ENCODE results near the gene TMBIM1.

The TMBIM1 gene

DNA sequence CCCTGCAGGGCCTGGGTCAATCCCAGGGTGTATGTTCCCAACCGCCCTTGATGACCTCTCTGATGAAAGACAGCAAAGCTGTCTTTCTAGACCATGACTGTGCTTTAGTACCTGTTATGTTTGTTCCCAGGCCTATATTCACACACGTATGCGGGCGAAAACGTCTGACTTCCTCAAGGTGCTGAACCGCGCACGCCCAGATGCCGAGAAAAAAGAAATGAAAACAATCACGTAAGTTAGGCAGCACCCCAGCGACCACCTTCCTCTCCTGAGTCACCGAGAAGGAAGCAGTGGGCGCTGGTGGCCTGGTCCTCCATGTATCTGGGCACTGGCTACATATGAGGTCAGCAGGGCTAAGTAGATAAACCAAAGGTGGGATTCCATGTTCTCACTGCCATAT, 42.6 kb downstream of the TMBIM1 start:
- POLR2A ChIA-PET = no interaction called here
- Histone ChIP-seq H3K4me1 (ENCODE audit: control insufficient read depth, insufficient read depth, low read length) (no peaks in the 10 kb centered on the region), H3K9me3 (ENCODE audit: control insufficient read depth, insufficient read depth, low read depth, low read length) (no peaks in the 10 kb centered on the region), H3K4me3 (ENCODE audit: low read depth, low read length) (no peak overlapping the region), H3K27ac (ENCODE audit: extremely low read depth, low read depth, low read length) (no peak overlapping the region), H3K36me3 (ENCODE audit: control insufficient read depth in 2 of 2, insufficient read depth in 1 of 2, low read length in 2 of 2) (peaks cover 60 to 100% of the 10 kb centered on the region in 2 experiments)
- CTCF ChIA-PET = interaction anchor here (0.7 kb wide), 1 partner anchor 314 kb away, joined by 4 read pairs; no protein-coding TSS in a partner anchor
- no peak for TF ChIP-seq ZNF132 (tag by site-specific recombination; IDR thresholded peaks at IDR 0.05; ENCODE audit: borderline replicate concordance)
- TF ChIP-seq ZNF776 (tag by site-specific recombination; IDR thresholded peaks at IDR 0.05; ENCODE audit: borderline replicate concordance) = no peak
- no peak for TF ChIP-seq BCL11B (tag by site-specific recombination; IDR thresholded peaks at IDR 0.05; ENCODE audit: low read depth)
- TF ChIP-seq, protein P1, sequence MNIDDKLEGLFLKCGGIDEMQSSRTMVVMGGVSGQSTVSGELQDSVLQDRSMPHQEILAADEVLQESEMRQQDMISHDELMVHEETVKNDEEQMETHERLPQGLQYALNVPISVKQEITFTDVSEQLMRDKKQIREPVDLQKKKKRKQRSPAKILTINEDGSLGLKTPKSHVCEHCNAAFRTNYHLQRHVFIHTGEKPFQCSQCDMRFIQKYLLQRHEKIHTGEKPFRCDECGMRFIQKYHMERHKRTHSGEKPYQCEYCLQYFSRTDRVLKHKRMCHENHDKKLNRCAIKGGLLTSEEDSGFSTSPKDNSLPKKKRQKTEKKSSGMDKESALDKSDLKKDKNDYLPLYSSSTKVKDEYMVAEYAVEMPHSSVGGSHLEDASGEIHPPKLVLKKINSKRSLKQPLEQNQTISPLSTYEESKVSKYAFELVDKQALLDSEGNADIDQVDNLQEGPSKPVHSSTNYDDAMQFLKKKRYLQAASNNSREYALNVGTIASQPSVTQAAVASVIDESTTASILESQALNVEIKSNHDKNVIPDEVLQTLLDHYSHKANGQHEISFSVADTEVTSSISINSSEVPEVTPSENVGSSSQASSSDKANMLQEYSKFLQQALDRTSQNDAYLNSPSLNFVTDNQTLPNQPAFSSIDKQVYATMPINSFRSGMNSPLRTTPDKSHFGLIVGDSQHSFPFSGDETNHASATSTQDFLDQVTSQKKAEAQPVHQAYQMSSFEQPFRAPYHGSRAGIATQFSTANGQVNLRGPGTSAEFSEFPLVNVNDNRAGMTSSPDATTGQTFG (tag by site-specific recombination; IDR thresholded peaks at IDR 0.05; ENCODE audit: borderline replicate concordance) = no peak
- TF ChIP-seq, protein P2, sequence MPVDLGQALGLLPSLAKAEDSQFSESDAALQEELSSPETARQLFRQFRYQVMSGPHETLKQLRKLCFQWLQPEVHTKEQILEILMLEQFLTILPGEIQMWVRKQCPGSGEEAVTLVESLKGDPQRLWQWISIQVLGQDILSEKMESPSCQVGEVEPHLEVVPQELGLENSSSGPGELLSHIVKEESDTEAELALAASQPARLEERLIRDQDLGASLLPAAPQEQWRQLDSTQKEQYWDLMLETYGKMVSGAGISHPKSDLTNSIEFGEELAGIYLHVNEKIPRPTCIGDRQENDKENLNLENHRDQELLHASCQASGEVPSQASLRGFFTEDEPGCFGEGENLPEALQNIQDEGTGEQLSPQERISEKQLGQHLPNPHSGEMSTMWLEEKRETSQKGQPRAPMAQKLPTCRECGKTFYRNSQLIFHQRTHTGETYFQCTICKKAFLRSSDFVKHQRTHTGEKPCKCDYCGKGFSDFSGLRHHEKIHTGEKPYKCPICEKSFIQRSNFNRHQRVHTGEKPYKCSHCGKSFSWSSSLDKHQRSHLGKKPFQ (tag by site-specific recombination; IDR thresholded peaks at IDR 0.05) = no peak
- no peak for TF ChIP-seq ZNF248 (tag by site-specific recombination; IDR thresholded peaks at IDR 0.05)
- no peak for TF ChIP-seq BCL11A (tag by site-specific recombination; IDR thresholded peaks at IDR 0.05; ENCODE audit: low read depth)
- no peak for TF ChIP-seq ZNF37A (tag by site-specific recombination; IDR thresholded peaks at IDR 0.05)
- TF ChIP-seq ZNF792 (tag by site-specific recombination; IDR thresholded peaks at IDR 0.05) = no peak
- no peak for TF ChIP-seq ZNF2 (tag by site-specific recombination; IDR thresholded peaks at IDR 0.05)
- TF ChIP-seq ZNF596 (tag by site-specific recombination; IDR thresholded peaks at IDR 0.05) = no peak
- TF ChIP-seq ZNF514 (tag by site-specific recombination; IDR thresholded peaks at IDR 0.05) = no peak
- TF ChIP-seq SCRT2 (tag by site-specific recombination; IDR thresholded peaks at IDR 0.05) = no peak
- TF ChIP-seq ZNF214 (tag by site-specific recombination; IDR thresholded peaks at IDR 0.05; ENCODE audit: borderline replicate concordance) = no peak
- TF ChIP-seq ZNF473 (tag by site-specific recombination; IDR thresholded peaks at IDR 0.05) = no peak
- no peak for TF ChIP-seq GFI1B (tag by site-specific recombination; IDR thresholded peaks at IDR 0.05)
- TF ChIP-seq, protein P3, sequence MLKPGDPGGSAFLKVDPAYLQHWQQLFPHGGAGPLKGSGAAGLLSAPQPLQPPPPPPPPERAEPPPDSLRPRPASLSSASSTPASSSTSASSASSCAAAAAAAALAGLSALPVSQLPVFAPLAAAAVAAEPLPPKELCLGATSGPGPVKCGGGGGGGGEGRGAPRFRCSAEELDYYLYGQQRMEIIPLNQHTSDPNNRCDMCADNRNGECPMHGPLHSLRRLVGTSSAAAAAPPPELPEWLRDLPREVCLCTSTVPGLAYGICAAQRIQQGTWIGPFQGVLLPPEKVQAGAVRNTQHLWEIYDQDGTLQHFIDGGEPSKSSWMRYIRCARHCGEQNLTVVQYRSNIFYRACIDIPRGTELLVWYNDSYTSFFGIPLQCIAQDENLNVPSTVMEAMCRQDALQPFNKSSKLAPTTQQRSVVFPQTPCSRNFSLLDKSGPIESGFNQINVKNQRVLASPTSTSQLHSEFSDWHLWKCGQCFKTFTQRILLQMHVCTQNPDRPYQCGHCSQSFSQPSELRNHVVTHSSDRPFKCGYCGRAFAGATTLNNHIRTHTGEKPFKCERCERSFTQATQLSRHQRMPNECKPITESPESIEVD (tag by site-specific recombination; IDR thresholded peaks at IDR 0.05) = no peak
- TF ChIP-seq ZNF274 (IDR thresholded peaks at IDR 0.05; ENCODE audit: low read length) = no peak
- no peak for TF ChIP-seq ZNF274 (tag by site-specific recombination; IDR thresholded peaks at IDR 0.05; ENCODE audit: borderline replicate concordance)
- TF ChIP-seq, protein P4, sequence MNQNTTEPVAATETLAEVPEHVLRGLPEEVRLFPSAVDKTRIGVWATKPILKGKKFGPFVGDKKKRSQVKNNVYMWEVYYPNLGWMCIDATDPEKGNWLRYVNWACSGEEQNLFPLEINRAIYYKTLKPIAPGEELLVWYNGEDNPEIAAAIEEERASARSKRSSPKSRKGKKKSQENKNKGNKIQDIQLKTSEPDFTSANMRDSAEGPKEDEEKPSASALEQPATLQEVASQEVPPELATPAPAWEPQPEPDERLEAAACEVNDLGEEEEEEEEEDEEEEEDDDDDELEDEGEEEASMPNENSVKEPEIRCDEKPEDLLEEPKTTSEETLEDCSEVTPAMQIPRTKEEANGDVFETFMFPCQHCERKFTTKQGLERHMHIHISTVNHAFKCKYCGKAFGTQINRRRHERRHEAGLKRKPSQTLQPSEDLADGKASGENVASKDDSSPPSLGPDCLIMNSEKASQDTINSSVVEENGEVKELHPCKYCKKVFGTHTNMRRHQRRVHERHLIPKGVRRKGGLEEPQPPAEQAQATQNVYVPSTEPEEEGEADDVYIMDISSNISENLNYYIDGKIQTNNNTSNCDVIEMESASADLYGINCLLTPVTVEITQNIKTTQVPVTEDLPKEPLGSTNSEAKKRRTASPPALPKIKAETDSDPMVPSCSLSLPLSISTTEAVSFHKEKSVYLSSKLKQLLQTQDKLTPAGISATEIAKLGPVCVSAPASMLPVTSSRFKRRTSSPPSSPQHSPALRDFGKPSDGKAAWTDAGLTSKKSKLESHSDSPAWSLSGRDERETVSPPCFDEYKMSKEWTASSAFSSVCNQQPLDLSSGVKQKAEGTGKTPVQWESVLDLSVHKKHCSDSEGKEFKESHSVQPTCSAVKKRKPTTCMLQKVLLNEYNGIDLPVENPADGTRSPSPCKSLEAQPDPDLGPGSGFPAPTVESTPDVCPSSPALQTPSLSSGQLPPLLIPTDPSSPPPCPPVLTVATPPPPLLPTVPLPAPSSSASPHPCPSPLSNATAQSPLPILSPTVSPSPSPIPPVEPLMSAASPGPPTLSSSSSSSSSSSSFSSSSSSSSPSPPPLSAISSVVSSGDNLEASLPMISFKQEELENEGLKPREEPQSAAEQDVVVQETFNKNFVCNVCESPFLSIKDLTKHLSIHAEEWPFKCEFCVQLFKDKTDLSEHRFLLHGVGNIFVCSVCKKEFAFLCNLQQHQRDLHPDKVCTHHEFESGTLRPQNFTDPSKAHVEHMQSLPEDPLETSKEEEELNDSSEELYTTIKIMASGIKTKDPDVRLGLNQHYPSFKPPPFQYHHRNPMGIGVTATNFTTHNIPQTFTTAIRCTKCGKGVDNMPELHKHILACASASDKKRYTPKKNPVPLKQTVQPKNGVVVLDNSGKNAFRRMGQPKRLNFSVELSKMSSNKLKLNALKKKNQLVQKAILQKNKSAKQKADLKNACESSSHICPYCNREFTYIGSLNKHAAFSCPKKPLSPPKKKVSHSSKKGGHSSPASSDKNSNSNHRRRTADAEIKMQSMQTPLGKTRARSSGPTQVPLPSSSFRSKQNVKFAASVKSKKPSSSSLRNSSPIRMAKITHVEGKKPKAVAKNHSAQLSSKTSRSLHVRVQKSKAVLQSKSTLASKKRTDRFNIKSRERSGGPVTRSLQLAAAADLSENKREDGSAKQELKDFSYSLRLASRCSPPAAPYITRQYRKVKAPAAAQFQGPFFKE (tag by site-specific recombination; IDR thresholded peaks at IDR 0.05; ENCODE audit: borderline replicate concordance) = no peak
- TF ChIP-seq, protein P5, sequence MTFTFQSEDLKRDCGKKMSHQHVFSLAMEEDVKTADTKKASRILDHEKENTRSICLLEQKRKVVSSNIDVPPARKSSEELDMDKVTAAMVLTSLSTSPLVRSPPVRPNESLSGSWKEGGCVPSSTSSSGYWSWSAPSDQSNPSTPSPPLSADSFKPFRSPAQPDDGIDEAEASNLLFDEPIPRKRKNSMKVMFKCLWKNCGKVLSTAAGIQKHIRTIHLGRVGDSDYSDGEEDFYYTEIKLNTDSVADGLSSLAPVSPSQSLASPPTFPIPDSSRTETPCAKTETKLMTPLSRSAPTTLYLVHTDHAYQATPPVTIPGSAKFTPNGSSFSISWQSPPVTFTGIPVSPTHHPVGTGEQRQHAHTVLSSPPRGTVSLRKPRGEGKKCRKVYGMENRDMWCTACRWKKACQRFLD (tag by site-specific recombination; IDR thresholded peaks at IDR 0.05) = no peak
